GM21447 (cell line): Measurements from ENCODE around the gene CALML4.
"Not testable (repeated sequence)": the region's sequence is repeated elsewhere in the genome, so short reads cannot be mapped to it uniquely, and the experiment has no call there.

ENCODE experiments used
- ATAC-seq: cut with Tn5 transposase; IDR thresholded peaks from one replicate; pipeline ENCODE4 v1.9.1; 2021; ENCODE audit not compliant: unreplicated experiment

The CALML4 gene

DNA sequence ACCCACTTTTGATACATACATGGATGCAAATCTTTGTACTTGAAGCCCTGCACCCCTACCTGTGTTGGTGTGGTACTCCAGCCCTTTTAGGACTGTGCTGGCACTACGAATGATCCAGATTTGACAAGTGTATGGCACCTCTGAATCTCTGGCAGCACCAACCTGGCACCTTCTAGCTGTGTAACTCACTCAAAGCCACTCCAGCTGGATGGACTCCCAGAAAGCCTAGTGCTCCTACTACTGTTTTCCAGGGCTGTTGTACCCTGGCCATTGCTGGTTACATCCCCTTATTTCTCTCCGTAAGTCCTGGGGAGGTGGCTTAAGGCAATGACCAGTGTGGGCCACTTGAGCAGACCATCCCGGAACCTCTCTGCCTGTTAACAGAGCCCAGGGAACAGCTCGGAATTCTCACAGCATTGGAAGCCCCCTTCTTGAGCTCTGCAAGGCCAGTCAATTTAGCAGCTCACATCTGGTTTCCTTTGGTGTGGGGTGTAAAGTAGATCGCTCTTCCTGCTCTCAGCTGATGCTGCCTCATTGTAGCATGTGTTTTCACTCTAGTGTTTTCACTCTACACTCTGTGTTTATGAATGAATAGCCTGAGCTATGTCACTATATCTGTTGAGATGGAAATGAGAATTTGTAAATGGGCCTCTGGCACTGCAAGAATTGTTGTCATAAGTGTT, 12.2 kb downstream of the CALML4 start:
- no peak for ATAC-seq

- ATAC-seq, result no peak
Measured at GRCh38 chr15:68192117-68192516, 13.0 kb downstream of the CALML4 start.

DNA sequence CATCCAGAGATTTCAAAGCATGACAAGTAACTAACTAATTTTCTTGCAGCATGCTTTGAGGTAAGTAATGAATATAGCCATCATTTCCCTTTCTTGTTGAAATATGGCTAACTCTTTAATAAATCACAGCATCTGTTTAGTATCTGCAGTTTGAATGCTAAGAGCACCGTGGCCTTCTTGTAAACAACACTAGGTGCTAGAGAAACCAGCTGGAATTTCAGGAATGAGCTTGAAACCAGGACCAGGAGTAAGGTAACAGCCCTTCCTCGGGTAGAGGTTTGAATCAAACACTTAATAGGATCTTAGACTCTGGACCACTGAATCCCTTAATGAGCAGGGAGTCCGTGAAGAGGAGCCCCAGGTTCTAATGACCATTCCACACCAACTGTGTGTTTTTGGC, 13.6 kb downstream of the CALML4 start:
- no peak for ATAC-seq

GRCh38 chr15:68190048-68190447, 15.1 kb downstream of the CALML4 start:
- no peak for ATAC-seq

DNA sequence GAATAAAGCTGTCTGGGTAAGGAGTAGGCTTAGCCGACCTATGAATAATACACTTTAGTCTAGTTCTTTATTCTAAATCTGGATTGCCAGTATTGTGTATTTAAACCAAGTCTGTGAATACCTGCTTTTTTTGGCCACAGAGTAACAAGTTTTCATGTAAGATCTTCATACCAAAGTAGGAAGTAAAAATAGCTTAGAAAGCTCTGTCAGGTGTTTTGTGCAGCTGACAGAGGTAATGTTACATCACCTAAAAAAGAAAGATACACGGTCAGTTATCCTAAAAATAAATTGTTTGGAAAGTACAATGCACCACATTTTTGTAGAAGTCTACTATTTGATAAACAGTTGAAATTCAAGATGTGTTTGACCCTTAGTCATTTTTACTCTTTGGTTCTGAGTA, 16.5 kb downstream of the CALML4 start:
- ATAC-seq, result no peak

DNA sequence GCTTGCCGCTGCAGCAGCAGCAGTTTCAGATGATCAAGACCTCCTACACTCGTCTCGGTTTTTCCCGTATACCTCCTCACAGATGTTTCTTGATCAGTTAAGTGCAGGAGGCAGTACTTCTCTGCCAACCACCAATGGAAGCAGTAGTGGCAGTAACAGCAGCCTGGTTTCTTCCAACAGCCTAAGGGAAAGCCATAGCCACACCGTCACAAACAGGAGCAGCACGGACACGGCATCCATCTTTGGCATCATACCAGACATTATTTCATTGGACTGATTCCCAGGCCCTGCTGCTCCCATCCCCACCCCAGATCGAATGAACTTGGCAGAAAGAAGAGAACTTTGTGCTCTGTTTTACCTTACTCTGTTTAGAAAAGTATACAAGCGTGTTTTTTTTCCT, 17.6 kb downstream of the CALML4 start:
- ATAC-seq, result no peak

GRCh38 chr15:68186671-68187397, 18.3 kb downstream of the CALML4 start:
- no peak for ATAC-seq

DNA sequence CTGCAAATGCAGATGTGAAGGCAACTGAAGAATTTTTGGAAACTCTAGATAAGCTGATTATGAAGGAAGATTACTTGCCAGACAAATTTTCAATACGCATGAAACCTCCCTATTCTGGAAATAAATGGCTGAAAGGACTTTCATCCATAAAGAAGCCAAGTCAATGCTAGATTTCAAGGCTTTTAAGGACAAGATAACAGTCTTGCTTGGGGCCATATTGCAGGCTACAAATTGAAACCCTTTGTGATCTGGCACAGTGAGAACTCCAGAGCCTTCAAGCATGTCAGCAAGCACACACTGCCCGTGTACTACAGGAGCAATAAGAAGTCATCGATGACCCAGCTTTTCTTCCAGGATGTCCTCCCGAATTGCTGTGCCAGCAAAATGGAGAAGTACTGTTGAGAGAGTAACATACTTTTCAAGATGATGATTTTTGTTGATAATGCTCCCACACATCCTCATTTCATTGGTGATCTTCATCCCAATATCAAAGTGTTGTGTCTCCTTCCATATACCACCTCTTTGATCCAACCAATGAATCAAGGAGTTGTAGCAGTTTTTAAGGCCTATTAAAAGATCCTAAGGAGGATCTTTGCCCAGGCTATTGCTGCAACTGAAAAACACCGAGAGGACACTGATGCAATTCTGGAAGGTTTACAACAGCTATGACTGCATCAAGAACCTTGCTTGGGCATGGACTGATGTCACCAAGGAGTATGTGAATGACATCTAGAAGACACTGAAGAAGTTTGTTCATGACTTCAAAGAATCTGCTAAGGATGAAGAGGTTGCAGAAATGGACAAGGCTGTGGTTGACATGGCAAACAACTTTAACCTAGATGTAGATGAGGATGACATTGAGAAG, 20.3 kb downstream of the CALML4 start:
- no peak for ATAC-seq

GRCh38 chr15:68183616-68184315, 21.4 kb downstream of the CALML4 start:
- no peak for ATAC-seq

GRCh38 chr15:68177742-68178141, 27.4 kb downstream of the CALML4 start:
- no peak for ATAC-seq

GRCh38 chr15:68176601-68177000, 28.5 kb downstream of the CALML4 start:
- no peak for ATAC-seq

- no peak for ATAC-seq
Measured at GRCh38 chr15:68175526-68175925, 29.6 kb downstream of the CALML4 start.

DNA sequence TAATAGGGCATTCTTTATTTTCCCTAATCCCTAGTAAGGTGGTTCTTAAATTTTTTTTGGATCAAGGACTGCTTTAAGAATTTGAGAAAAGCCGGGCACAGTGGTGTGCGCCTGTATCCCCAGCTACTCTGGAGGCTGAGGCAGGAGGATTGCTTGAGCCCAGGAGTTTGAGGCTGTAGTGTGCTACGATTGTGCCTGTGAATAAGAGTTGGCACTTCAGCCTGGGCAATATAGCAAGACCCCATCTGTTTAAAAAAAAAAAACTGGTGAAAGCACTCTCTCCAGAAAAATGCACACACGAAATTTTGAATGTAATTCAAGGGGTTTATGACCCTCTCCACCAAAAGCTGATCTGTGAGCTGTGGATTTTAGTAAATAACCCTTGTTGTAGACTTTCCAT, 32.0 kb downstream of the CALML4 start:
- no peak for ATAC-seq

DNA sequence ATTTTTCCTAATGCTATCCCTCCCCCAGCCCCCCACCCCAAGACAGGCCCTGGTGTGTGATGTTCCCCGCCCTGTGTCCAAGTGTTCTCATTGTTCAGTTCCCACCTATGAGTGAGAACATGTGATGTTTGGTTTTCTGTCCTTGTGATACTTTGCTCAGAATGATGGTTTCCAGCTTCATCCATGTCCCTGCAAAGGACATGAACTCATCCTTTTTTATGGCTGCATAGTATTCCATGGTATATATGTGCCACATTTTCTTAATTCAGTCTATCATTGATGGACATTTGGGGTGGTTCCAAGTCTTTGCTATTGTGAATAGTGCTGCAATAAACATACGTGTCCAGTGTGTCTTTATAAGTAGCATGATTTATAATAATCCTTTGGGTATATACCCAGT, 33.1 kb downstream of the CALML4 start:
- ATAC-seq, result not testable (repeated sequence)

- ATAC-seq, result no peak
Measured at GRCh38 chr15:68166847-68167246, 38.3 kb downstream of the CALML4 start.

DNA sequence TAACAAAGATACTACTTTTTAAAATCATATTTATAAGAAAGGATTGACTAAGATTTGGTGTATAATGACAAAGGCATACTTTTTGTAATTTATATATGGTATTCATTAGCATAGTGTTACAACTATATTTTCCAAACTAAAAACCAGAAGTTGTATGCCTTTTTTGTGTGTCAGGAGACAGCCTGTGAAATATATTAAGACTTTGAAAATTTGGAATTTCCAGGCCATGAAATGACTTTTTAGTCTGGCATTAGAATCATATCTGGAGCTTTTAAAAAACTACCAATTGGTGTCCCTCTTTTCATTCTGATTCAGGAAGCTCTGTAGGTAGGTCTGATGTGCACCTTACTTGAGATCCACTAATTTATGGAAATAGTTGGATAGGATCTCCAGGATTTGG, 41.9 kb downstream of the CALML4 start:
- no peak for ATAC-seq

DNA sequence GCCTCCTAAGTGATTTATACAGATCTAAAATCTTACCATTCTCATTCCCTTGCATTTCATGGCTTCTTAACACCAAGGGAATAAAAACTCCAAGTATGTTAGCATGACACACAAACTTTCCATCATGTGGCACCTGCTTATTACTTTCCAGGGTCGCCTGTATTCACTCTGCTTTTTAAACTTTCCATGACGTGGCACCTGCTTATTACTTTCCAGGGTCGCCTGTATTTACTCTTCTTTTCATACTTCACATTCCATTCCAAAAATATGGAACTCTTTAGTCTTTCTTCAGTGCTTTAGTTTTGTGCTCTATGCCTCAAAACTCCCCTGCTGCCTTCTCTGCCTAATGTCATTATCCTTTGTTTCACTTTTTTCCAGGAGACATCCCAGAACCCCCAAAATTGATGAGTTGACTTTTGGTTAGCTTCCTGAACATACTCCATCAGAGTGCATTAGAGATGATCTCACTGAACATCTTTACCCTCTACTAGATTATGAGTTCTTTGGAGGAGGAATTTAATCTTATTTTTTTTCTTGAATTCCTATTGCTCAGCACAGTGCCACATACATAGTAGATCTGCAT, 47.0 kb downstream of the CALML4 start:
- no peak for ATAC-seq

GRCh38 chr15:68157074-68157473, 48.1 kb downstream of the CALML4 start:
- no peak for ATAC-seq

DNA sequence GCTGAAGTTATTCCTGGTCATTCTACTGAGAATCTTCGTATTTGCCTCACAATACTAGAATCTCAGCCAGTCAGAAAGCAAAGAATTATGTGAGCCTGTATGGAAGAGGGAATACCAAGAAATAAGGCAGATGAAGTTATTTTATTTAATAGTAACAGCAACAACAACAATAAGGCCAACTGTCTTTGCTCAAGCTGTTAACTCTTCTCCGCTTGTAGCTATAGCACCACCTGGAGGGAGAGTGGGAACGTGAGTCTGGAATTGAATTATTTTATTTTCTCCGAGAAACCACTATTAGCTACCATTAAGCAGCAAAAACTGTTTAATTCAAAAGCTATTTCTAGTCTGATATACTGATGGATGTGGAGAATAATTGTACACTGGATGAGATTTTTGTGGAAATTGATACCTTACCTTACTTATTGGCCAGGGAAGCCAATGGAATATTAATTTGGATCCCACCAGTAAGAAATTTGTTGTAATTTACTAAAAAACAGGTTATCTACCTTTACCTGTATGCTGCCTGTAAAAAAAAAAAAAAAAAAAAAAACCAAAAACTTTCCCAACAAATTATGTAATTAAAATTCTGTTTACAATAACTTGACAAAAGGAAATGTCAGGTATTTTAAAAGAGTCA, 50.1 kb downstream of the CALML4 start:
- ATAC-seq, result no peak

DNA sequence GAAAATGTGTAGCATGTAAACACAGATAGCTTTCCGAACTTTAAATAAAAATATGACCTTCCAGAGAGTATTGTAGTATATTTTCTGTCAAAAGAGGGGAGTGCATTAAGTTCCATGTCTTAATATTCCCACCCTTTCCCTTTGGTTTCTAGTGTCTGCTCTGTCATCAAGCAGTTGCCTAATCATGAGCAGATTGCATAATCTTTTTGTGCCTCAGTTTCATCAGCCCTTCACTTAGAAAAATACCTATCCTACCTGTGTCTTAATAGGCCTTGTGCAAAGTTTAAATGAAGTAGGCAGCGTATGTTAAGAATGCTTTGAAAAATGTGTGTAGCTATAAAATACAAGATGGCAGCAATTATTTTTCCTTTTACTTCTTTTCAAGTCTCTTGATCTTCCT, 52.8 kb downstream of the CALML4 start:
- ATAC-seq, result no peak
